K562 (cell line): ENCODE measurements around the gene FBXO44. TPM values are rescaled to one million over a fixed set of nuclear protein-coding genes. Genes with fewer than 3 reads are reported as not detected.

Experiments used
- BRF1 ChIP-seq: IDR thresholded peaks from 3 replicates; pipeline ENCODE4 v1.6.1; 2011; ENCODE audit warnings: borderline replicate concordance, mild to moderate bottlenecking; ENCODE audit not compliant: insufficient read length; ENCODE audit errors: extremely low read depth
- FUS ChIP-seq: fragments of 200-400 bp; formaldehyde crosslinking; optimal IDR thresholded peaks from 2 replicates; pipeline ENCODE3; 2017; ENCODE audit warnings: low read depth, low read length
- HMGN3 ChIP-seq: IDR thresholded peaks from 2 replicates; pipeline ENCODE4 v1.6.1; 2011; ENCODE audit warnings: borderline replicate concordance, low read depth, mild to moderate bottlenecking, mixed read lengths, low read length; ENCODE audit not compliant: insufficient read length; ENCODE audit errors: extremely low read depth
- LARP7 ChIP-seq: fragments of 450-650 bp; IDR thresholded peaks from 2 replicates; pipeline ENCODE4 v1.6.1; 2016
- MIER1 ChIP-seq: fragments of 450-650 bp; IDR thresholded peaks from 2 replicates; pipeline ENCODE4 v1.6.1; 2016; ENCODE audit warnings: antibody characterized with exemption, mild to moderate bottlenecking, low read depth
- MLLT1 ChIP-seq, 2 experiments: fragments of 450-650 bp; IDR thresholded peaks; 2 replicates each; pipeline ENCODE4 v1.6.1; 2016
- MTA3 ChIP-seq: fragments of 450-650 bp; formaldehyde crosslinking; IDR thresholded peaks from 2 replicates; pipeline ENCODE4 v1.6.1; 2017; ENCODE audit warnings: mild to moderate bottlenecking, borderline replicate concordance
- NCOA2 ChIP-seq, 2 experiments: fragments of 450-650 bp; IDR thresholded peaks; 2 replicates each; pipeline ENCODE4 v1.6.1; 2018; ENCODE audit warnings: mild to moderate bottlenecking in 2 of 2, moderate library complexity in 1 of 2; ENCODE audit not compliant: partially characterized antibody in 2 of 2
- PHB ChIP-seq: fragments of 250-450 bp; sonication (Bioruptor Pico); IDR thresholded peaks from 2 replicates; pipeline ENCODE4 v1.5.0; 2021
- POLR3A ChIP-seq: IDR thresholded peaks from 2 replicates; pipeline ENCODE4 v1.6.1; 2011; ENCODE audit warnings: borderline replicate concordance, mild to moderate bottlenecking, moderate library complexity; ENCODE audit not compliant: insufficient read length, insufficient read depth; ENCODE audit errors: extremely low read depth
- ZBTB2 ChIP-seq: fragments of 450-650 bp; IDR thresholded peaks from 2 replicates; pipeline ENCODE4 v1.6.1; 2016; ENCODE audit warnings: antibody characterized with exemption
- ZBTB34 ChIP-seq: fragments of 250-450 bp; sonication (Bioruptor Pico); IDR thresholded peaks from 2 replicates; pipeline ENCODE4 v1.8.0; 2021; ENCODE audit warnings: mild to moderate bottlenecking, moderate library complexity
- ZNF133 ChIP-seq: fragments of 250-450 bp; sonication (Bioruptor Pico); IDR thresholded peaks from 2 replicates; pipeline ENCODE4 v1.4.0; 2020; ENCODE audit warnings: mild to moderate bottlenecking
- ZNF41 ChIP-seq: fragments of 250-450 bp; sonication (Bioruptor Pico); conservative IDR thresholded peaks from 2 replicates; pipeline ENCODE4 v1.4.0; 2020; ENCODE audit warnings: mild to moderate bottlenecking
- ZNF609 ChIP-seq: sonication (generic); formaldehyde crosslinking; IDR thresholded peaks from 2 replicates; pipeline ENCODE4 v1.8.1; 2023; ENCODE audit warnings: missing genetic modification reagents, mild to moderate bottlenecking, borderline replicate concordance
- ZNF695 ChIP-seq: fragments of 450-650 bp; formaldehyde crosslinking; IDR thresholded peaks from 2 replicates; pipeline ENCODE4 v1.4.0; 2020; ENCODE audit warnings: mild to moderate bottlenecking, moderate library complexity
- ZSCAN32 ChIP-seq: fragments of 450-650 bp; formaldehyde crosslinking; IDR thresholded peaks from 2 replicates; pipeline ENCODE4 v1.4.0; 2020; ENCODE audit warnings: mild to moderate bottlenecking, moderate library complexity
- polyA plus RNA-seq, 8 experiments: library from polyadenylated mRNA; depleted of rRNA in 4 of 8; stranded (reverse) in 5 of 8; unstranded in 3 of 8; fragments of >200 nt; fragmentation: Nextera tagmentation in 2 of 8; fragmentation: Illumina TruSeq in 1 of 8; extraction: Ambion mirVana in 2 of 8; extraction: Trizol in 1 of 8; gene quantifications; 2 replicates each; pipeline versions ENCODE4 v1.2.1 to v1.2.3, GENCODE V29; 2011 to 2014; ENCODE audit warnings: inconsistent platforms in 1 of 8, missing spikeins in 1 of 8
- total RNA-seq, 7 experiments: library from RNA; depleted of rRNA in 6 of 7; stranded (reverse); fragments of >200 nt in 6 of 7; fragmentation: Illumina TruSeq in 2 of 7; extraction: Trizol in 2 of 7; gene quantifications; 2 replicates each; pipeline versions ENCODE4 v1.2.1 to v1.2.3, GENCODE V29; 2011 to 2021; ENCODE audit warnings: low replicate concordance in 1 of 7
- TF ChIP-seq, protein P1 (sequence below): sonication (generic); IDR thresholded peaks from 2 replicates; pipeline ENCODE4 v1.6.1; 2016

The FBXO44 gene
- total and polyA plus RNA-seq, 9 of the 15 experiments (the other 6 are each of a cell fraction or from before 2014, with no cell fraction given): 0.69 to 20.9 (median 6.7) TPM

GRCh38 chr1:11654137-11654938, at the start of gene FBXO44, which contains the start of gene FBXO2 (continued):
- TF ChIP-seq, protein P1, sequence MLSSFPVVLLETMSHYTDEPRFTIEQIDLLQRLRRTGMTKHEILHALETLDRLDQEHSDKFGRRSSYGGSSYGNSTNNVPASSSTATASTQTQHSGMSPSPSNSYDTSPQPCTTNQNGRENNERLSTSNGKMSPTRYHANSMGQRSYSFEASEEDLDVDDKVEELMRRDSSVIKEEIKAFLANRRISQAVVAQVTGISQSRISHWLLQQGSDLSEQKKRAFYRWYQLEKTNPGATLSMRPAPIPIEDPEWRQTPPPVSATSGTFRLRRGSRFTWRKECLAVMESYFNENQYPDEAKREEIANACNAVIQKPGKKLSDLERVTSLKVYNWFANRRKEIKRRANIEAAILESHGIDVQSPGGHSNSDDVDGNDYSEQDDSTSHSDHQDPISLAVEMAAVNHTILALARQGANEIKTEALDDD: no peak
- 0 out of 2 replicates have a peak, but pooled peaks have one; percentile 22 for TF ChIP-seq ZBTB2
- no peak for TF ChIP-seq MTA3
- no peak for TF ChIP-seq ZSCAN32 (CRISPR knock-in tag)
- TF ChIP-seq POLR3A: no peak
- TF ChIP-seq BRF1: no peak
- TF ChIP-seq ZBTB34 (CRISPR knock-in tag): no peak
- TF ChIP-seq FUS: no peak
- TF ChIP-seq MLLT1 (IDR thresholded peaks at IDR 0.05): no peak
- no peak for TF ChIP-seq MIER1
- no peak for TF ChIP-seq PHB (CRISPR knock-in tag)
- no peak for TF ChIP-seq LARP7
- TF ChIP-seq ZNF133 (CRISPR knock-in tag): no peak
- TF ChIP-seq NCOA2 (IDR thresholded peaks at IDR 0.05; ENCODE audit: partially characterized antibody in 2 of 2): no peak
- TF ChIP-seq HMGN3: no peak
- TF ChIP-seq ZNF609 (CRISPR knock-in tag): no peak
- TF ChIP-seq ZNF695: no peak
- TF ChIP-seq ZNF41 (CRISPR knock-in tag): no peak
